PC-3 (cell line): ENCODE measurements around the gene DCLRE1A. TPM values are rescaled to one million over a fixed set of nuclear protein-coding genes. Genes with fewer than 3 reads are reported as not detected.

ENCODE experiments used
- ATAC-seq: fragments of 200-7000 bp; cut with Tn5 transposase; 2 replicates; pipeline ENCODE4 v1.9.1; 2020; ENCODE audit warnings: mild to moderate bottlenecking, moderate library complexity
- BruUV-seq: library from RNA; stranded (reverse); fragments of 400-500 nt; replicated peaks from 2 replicates; lab custom pipeline; 2021; lab: Mats Ljungman, UMichigan
- CTCF ChIA-PET: fragments of 300-600 bp; sonication (Branson Sonifier 250); formaldehyde crosslinking; loops from one replicate; lab custom pipeline; 2022; ENCODE audit warnings: antibody characterized with exemption; lab: Charles Lee
- POLR2A ChIA-PET: fragments of 300-600 bp; sonication (Branson Sonifier 250); formaldehyde crosslinking; loops from one replicate; lab custom pipeline; 2022; ENCODE audit warnings: antibody characterized with exemption; ENCODE audit not compliant: unreplicated experiment; lab: Charles Lee
- DNase-seq: peaks from one replicate; pipeline ENCODE4 v3.0.0-alpha.2; 2015
- H2AFZ ChIP-seq: fragments of 300-600 bp; sonication (generic); 2 replicates; pipeline ENCODE4 v1.6.0; 2016; ENCODE audit warnings: antibody characterized with exemption, low read length
- H3F3A ChIP-seq: fragments of 300-600 bp; sonication (generic); one replicate; pipeline ENCODE4 v1.6.0; 2017; ENCODE audit warnings: antibody characterized with exemption, low read length, control low read depth, mild to moderate bottlenecking; ENCODE audit not compliant: unreplicated experiment
- H3K27ac ChIP-seq: fragments of 300-600 bp; sonication (generic); 2 replicates; pipeline ENCODE4 v1.5.1; 2016; ENCODE audit warnings: mild to moderate bottlenecking, low read length
- H3K27me3 ChIP-seq: fragments of 300-600 bp; sonication (generic); 2 replicates; pipeline ENCODE4 v1.6.1; 2016; ENCODE audit warnings: low read length, mixed read lengths
- H3K36me3 ChIP-seq: fragments of 300-600 bp; sonication (generic); 2 replicates; pipeline ENCODE4 v1.6.1; 2016; ENCODE audit warnings: low read depth, mixed run types, low read length, mixed read lengths
- H3K4me1 ChIP-seq: fragments of 300-600 bp; sonication (generic); 2 replicates; pipeline ENCODE4 v1.5.1; 2016; ENCODE audit warnings: low read length; ENCODE audit not compliant: insufficient read depth
- H3K4me2 ChIP-seq: fragments of 300-600 bp; sonication (generic); 2 replicates; pipeline ENCODE4 v1.6.0; 2016; ENCODE audit warnings: low read length
- H3K4me3 ChIP-seq: fragments of 300-600 bp; sonication (generic); 2 replicates; pipeline ENCODE4 v1.5.1; 2016; ENCODE audit warnings: mild to moderate bottlenecking, low read length, mixed read lengths
- H3K79me2 ChIP-seq: fragments of 300-600 bp; sonication (generic); 2 replicates; pipeline ENCODE4 v1.6.1; 2017; ENCODE audit warnings: low read length, mixed read lengths
- H3K9ac ChIP-seq: fragments of 300-600 bp; sonication (generic); 2 replicates; pipeline ENCODE4 v1.6.0; 2016; ENCODE audit warnings: mild to moderate bottlenecking, low read length
- H3K9me2 ChIP-seq: fragments of 300-600 bp; sonication (generic); replicated peaks from 2 replicates; pipeline ENCODE4 v1.6.1; 2016; ENCODE audit warnings: mixed run types, low read length, mixed read lengths
- H3K9me3 ChIP-seq: fragments of 300-600 bp; sonication (generic); 2 replicates; pipeline ENCODE4 v1.6.1; 2016; ENCODE audit warnings: low read length, mixed read lengths
- H4K20me1 ChIP-seq: fragments of 300-600 bp; sonication (generic); 2 replicates; pipeline ENCODE4 v1.6.1; 2016; ENCODE audit warnings: low read length, mixed read lengths
- CTCF ChIP-seq: fragments of 300-600 bp; sonication (generic); conservative IDR thresholded peaks from 2 replicates; pipeline ENCODE4 v1.5.1; 2017; ENCODE audit warnings: antibody characterized with exemption, low read depth, mild to moderate bottlenecking, low read length
- EZH2 ChIP-seq: fragments of 300-600 bp; sonication (generic); IDR thresholded peaks from one replicate; pipeline ENCODE4 v1.6.1; 2017; ENCODE audit warnings: antibody characterized with exemption, mild to moderate bottlenecking, low read length; ENCODE audit not compliant: unreplicated experiment
- EZH2phosphoT487 ChIP-seq: fragments of 300-600 bp; sonication (generic); IDR thresholded peaks from 2 replicates; pipeline ENCODE4 v1.6.1; 2018; ENCODE audit warnings: mild to moderate bottlenecking, antibody characterized with exemption, low read length, borderline replicate concordance
- intact Hi-C: fragments of 100-400 bp; cut with micrococcal nuclease; formaldehyde crosslinking; loops from 2 replicates; pipeline ENCODE4 v1.9.0; 2023
- total RNA-seq: library from RNA; depleted of rRNA; stranded (reverse); fragments of >200 nt; gene quantifications from 2 replicates; pipeline ENCODE4 v1.2.3, GENCODE V29; 2014

The DCLRE1A gene
- total RNA-seq, 1 experiment from 2014 or later = 5.0 TPM

GRCh38 chr10:113880236-113880635 is 26.4 kb upstream of the DCLRE1A start:
- Histone ChIP-seq H3K4me3 (no peak overlapping the region), H3K27ac (no peak overlapping the region), H3K9me3 (no peaks in the 10 kb centered on the region), H3K27me3 (no peaks in the 10 kb centered on the region), H3K4me1 (no peaks in the 10 kb centered on the region), H3K4me2 (no peak overlapping the region), H3F3A (no peaks in the 10 kb centered on the region), H3K79me2 (no peaks in the 10 kb centered on the region), H3K9me2 (no peaks in the 10 kb centered on the region), H4K20me1 (no peaks in the 10 kb centered on the region), H3K9ac (no peak overlapping the region), H3K36me3 (peaks cover 5% of the 10 kb centered on the region; the same call in 1 of the 2 replicates), H2AFZ (no peak overlapping the region)
- peak; percentile 11 for DNase-seq
- no peak for TF ChIP-seq EZH2phosphoT487
- TF ChIP-seq EZH2 = no peak
- TF ChIP-seq CTCF = no peak
- intact Hi-C loops = no loop called here
- CTCF ChIA-PET = no interaction called here
- no TSS peak for BruUV-seq
- POLR2A ChIA-PET = no interaction called here
- no peak for ATAC-seq

DNA sequence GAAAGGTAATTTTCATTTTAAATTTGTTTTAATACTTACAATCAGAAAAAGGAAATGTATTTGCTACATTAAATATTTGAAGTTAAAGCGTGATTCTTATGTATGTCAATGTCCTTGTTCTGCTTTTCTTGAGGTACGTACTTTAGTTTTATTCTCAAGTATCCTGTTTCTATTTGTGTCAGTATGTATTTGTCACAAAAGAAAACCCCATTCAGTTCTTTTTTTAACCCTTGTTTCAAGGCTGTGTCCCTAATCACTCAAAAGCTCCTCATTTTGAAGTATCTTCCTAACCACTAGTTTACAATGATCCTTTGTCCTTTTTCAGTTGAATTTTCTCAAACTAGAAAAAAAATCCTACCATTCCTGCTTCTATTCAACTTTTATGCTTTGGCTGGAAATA is 25.8 kb upstream of the DCLRE1A start:
- H3K9me3 ChIP-seq = no peaks in the 10 kb centered on the region
- H3K4me2 ChIP-seq = no peak overlapping the region
- 0 out of 2 replicates have a peak, but pooled peaks cover 3% of the 10 kb centered on the region for H3K36me3 ChIP-seq
- TF ChIP-seq EZH2phosphoT487 (no peak), CTCF (no peak), EZH2 (no peak)
- no peak overlapping the region for H3K4me3 ChIP-seq
- H3K9me2 ChIP-seq = no peaks in the 10 kb centered on the region
- H3K27ac ChIP-seq = no peak overlapping the region
- H3K4me1 ChIP-seq = no peaks in the 10 kb centered on the region
- ATAC-seq (no peak), DNase-seq (no peak)
- H4K20me1 ChIP-seq = no peaks in the 10 kb centered on the region
- H3K9ac ChIP-seq = no peak overlapping the region
- H3K79me2 ChIP-seq = peaks cover 4% of the 10 kb centered on the region; the same call in 1 of the 2 replicates
- ChIA-PET CTCF (no interaction called here), POLR2A (no interaction called here)
- no peaks in the 10 kb centered on the region for H3K27me3 ChIP-seq
- intact Hi-C loops = no loop called here
- no peak overlapping the region for H2AFZ ChIP-seq
- no peaks in the 10 kb centered on the region for H3F3A ChIP-seq
- BruUV-seq = no TSS peak

DNA sequence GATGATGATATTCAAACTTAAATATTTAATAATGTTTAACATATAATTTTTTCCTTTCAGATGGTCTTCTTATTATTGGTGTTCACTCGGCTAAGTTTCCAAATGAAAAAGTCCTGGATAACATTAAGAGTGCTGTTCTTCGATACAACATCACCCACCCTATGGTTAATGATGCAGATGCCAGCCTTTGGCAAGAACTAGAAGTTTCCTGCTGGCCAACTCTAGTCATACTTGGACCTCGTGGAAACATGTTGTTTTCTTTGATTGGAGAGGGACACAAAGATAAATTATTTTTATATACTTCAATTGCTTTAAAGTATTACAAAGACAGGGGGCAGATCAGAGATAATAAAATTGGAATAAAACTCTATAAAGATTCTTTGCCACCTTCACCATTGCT is 22.6 kb upstream of the DCLRE1A start:
- ATAC-seq (no peak), DNase-seq (no peak)
- Histone ChIP-seq H3K27ac (no peak overlapping the region), H3F3A (no peaks in the 10 kb centered on the region), H3K4me3 (no peak overlapping the region), H3K27me3 (no peaks in the 10 kb centered on the region), H3K79me2 (peaks cover 6% of the 10 kb centered on the region; the same call in 1 of the 2 replicates), H3K9me3 (no peaks in the 10 kb centered on the region), H3K4me1 (no peaks in the 10 kb centered on the region), H4K20me1 (no peaks in the 10 kb centered on the region), H3K36me3 (peaks cover 8% of the 10 kb centered on the region; the same call in 1 of the 2 replicates), H2AFZ (no peak overlapping the region), H3K9ac (no peak overlapping the region), H3K9me2 (no peaks in the 10 kb centered on the region), H3K4me2 (no peak overlapping the region)
- ChIA-PET CTCF (no interaction called here), POLR2A (no interaction called here)
- TF ChIP-seq CTCF (no peak), EZH2phosphoT487 (no peak), EZH2 (no peak)
- intact Hi-C loops = no loop called here
- BruUV-seq = no TSS peak
